Measurements from ENCODE around the gene OR51A2. TPM values are rescaled to one million over a fixed set of nuclear protein-coding genes. Genes with fewer than 3 reads are reported as not detected.

Gene OR51A2
- total and polyA plus RNA-seq, 3 donors from 2014 or later = not detected

DNA sequence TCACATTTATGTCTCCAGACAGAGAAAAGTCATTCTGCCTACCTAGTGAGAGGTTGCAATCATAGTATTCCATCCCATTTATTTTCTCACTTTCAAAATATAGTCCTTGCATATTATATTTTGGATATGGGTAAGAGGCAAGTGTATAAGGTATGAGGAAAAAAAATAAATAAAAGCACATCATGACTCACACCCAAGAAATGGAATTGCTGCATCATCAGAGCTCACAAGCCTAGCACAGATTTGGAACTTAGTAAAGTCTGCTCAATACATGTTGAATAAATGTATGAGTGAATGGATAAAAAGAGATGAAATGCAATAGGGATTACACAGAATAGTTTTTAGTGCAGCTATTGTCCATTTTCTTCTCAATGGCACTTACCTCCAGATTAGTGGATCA, 28.9 kb downstream of the OR51A2 start:
- no peak for DNase-seq
- no peak overlapping the region for H3K4me3 ChIP-seq
- no peaks in the 10 kb centered on the region for H3K27me3 ChIP-seq
- no peaks in the 10 kb centered on the region for H3K4me1 ChIP-seq
- H3K9me3 ChIP-seq = no peaks in the 10 kb centered on the region
- H3K36me3 ChIP-seq (ENCODE audit: low read depth, missing control alignments) = no peaks in the 10 kb centered on the region
- intact Hi-C loops (cut with DNase I; ENCODE audit: low total_unique reads) = no loop called here
- no peak for TF ChIP-seq POLR2A (IDR thresholded peaks at IDR 0.05)
- TF ChIP-seq, protein P1, sequence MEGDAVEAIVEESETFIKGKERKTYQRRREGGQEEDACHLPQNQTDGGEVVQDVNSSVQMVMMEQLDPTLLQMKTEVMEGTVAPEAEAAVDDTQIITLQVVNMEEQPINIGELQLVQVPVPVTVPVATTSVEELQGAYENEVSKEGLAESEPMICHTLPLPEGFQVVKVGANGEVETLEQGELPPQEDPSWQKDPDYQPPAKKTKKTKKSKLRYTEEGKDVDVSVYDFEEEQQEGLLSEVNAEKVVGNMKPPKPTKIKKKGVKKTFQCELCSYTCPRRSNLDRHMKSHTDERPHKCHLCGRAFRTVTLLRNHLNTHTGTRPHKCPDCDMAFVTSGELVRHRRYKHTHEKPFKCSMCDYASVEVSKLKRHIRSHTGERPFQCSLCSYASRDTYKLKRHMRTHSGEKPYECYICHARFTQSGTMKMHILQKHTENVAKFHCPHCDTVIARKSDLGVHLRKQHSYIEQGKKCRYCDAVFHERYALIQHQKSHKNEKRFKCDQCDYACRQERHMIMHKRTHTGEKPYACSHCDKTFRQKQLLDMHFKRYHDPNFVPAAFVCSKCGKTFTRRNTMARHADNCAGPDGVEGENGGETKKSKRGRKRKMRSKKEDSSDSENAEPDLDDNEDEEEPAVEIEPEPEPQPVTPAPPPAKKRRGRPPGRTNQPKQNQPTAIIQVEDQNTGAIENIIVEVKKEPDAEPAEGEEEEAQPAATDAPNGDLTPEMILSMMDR (IDR thresholded peaks at IDR 0.05) = no peak
- H3K27ac ChIP-seq = no peak overlapping the region

DNA sequence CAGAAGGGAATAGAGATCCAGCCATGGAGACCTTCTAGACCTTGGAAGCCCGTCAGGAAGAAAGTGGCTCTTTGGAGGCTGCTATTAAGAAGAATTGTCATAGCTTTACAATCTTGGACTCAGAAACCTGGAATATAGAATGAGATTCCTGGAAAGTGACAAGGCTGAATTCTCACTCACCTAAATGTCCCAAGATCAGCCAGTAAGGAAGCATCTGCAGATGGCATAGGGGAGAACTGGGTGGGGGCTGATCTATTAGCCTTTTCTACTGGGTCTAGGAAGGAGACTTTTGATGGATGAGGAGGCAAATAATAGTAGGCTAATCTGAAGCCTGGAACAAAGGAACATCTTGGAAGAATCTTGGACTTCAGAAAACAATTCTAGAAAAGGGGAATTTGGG, 31.3 kb downstream of the OR51A2 start, which contains the start of gene OR51G1:
TSS of gene OR51G1 (minus strand) at position 101 of the 400 bp plus-strand sequence. CDS start at position 101, 0 bp downstream.
- H3K4me1 ChIP-seq = no peaks in the 10 kb centered on the region
- no peak within 1 kb of the TSS for H3K27ac ChIP-seq
- WGBS, 2 donors = 89 to 97% methylated on average over 1 of the region's 1 CpG
- intact Hi-C loops (cut with DNase I; ENCODE audit: low total_unique reads) = no loop called here
- no peak within 1 kb of the TSS for H3K4me3 ChIP-seq
- H3K36me3 ChIP-seq (ENCODE audit: low read depth, missing control alignments) = no peaks in the 10 kb centered on the region
- H3K9me3 ChIP-seq = no peaks in the 10 kb centered on the region
- no peak for DNase-seq
- H3K27me3 ChIP-seq = no peaks in the 10 kb centered on the region
- no peak for TF ChIP-seq POLR2A (IDR thresholded peaks at IDR 0.05)
- TF ChIP-seq, protein P1 (IDR thresholded peaks at IDR 0.05) = no peak

DNA sequence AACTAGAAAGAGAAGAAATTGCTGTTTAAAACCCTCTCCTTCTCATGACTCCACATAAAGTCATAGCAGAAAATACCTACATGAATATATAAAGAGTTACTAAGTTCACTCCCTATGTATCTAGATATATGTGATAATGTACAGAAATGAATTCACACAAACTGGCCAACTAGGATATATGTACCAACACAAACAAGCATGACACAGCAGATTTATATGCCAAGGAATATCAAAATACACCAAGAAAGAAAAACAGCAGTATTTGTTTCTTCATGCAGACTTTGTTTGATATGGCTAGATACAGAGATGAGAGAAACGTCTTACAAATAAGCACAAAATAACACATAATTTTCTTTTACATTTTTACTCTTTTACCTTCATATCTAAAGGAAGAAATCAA, 33.2 kb downstream of the OR51A2 start:
- Histone ChIP-seq H3K9me3 (no peaks in the 10 kb centered on the region), H3K27me3 (no peaks in the 10 kb centered on the region), H3K4me1 (no peaks in the 10 kb centered on the region), H3K27ac (no peak overlapping the region), H3K36me3 (ENCODE audit: low read depth, missing control alignments) (no peaks in the 10 kb centered on the region), H3K4me3 (no peak overlapping the region)
- TF ChIP-seq POLR2A (IDR thresholded peaks at IDR 0.05) = no peak
- TF ChIP-seq, protein P1 (IDR thresholded peaks at IDR 0.05) = no peak
- intact Hi-C loops (cut with DNase I; ENCODE audit: low total_unique reads) = no loop called here
- WGBS, 2 donors = 68 to 71% methylated on average over 1 of the region's 1 CpG
- DNase-seq = no peak

DNA sequence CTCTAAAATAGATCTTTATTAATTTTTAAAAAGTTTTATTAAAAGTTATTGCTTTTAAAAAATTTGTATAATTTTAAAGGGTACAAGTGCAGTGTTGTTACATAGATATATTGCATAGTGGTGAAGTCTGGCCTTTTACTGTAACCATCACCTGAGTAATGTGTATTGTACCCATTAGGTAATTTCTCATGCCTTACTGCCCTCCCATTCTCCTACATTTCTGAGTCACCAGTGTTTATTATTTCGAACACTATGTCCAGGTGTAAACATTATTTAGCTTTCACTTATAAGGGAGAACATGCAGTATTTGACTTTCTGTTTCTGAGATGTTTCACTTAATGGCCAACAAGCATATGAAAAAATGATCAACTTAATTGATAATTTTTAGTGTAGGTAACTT, 33.7 kb downstream of the OR51A2 start:
- Histone ChIP-seq H3K27ac (no peak overlapping the region), H3K36me3 (ENCODE audit: low read depth, missing control alignments) (no peaks in the 10 kb centered on the region), H3K4me1 (no peaks in the 10 kb centered on the region), H3K9me3 (no peaks in the 10 kb centered on the region), H3K27me3 (no peaks in the 10 kb centered on the region), H3K4me3 (no peak overlapping the region)
- TF ChIP-seq POLR2A (IDR thresholded peaks at IDR 0.05) = no peak
- TF ChIP-seq, protein P1 (IDR thresholded peaks at IDR 0.05) = no peak
- intact Hi-C loops (cut with DNase I; ENCODE audit: low total_unique reads) = no loop called here
- no peak for DNase-seq
- WGBS, 2 donors = 94 to 98% methylated on average over 1 of the region's 1 CpG

DNA sequence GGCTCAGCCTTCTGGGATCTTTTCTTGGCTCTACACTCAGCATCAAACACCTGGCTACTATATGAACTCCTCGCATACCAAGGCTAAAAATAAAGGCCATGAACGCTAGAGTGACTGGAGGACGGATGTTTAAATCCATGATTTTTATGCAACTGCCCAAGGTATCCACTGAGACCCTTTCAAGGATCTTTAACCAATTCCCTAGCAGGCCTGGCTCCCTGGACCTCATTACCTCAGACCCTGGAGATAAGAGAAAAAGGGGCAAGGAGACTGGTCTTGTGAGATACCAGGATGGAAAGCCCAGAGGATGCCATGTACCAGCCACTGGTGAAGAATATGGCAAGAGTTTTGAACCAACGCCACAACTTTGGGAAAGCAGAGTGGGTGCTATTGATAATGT, 36.3 kb downstream of the OR51A2 start, which contains the start of gene OR51G2:
TSS of gene OR51G2 (minus strand) at position 101 of the 400 bp plus-strand sequence. CDS start 3,687 bp downstream, outside the sequence.
- TF ChIP-seq, protein P1 (IDR thresholded peaks at IDR 0.05) = no peak
- no peak for TF ChIP-seq POLR2A (IDR thresholded peaks at IDR 0.05)
- no peak for DNase-seq
- no peak within 1 kb of the TSS for H3K4me3 ChIP-seq
- no peaks in the 10 kb centered on the region for H3K36me3 ChIP-seq (ENCODE audit: low read depth, missing control alignments)
- H3K9me3 ChIP-seq = no peaks in the 10 kb centered on the region
- intact Hi-C loops (cut with DNase I; ENCODE audit: low total_unique reads) = no loop called here
- H3K27me3 ChIP-seq = no peaks in the 10 kb centered on the region
- 82 to 93% methylated on average over 4 of the region's 4 CpGs for WGBS, 2 donors
- no peaks in the 10 kb centered on the region for H3K4me1 ChIP-seq
- H3K27ac ChIP-seq = no peak within 1 kb of the TSS
